Endometrium (tissue), 2 donors: ENCODE data around the gene MMP15.
"Not testable (repeated sequence)": the region's sequence is repeated elsewhere in the genome, so short reads cannot be mapped to it uniquely, and the experiment has no call there.

Experiments
- FAIRE-seq: peaks from 2 replicates; lab custom pipeline; 2012; peaks lifted over from hg19 to GRCh38; lab: Jason Lieb, UNC
- donor health status: control.
- donor health status: control.

Gene MMP15

GRCh38 chr16:58025351-58026138 is at the start of gene MMP15:
Gene MMP15 (plus strand): TSS chr16:58025754. CDS start chr16:58026351, 597 bp downstream.
- no peak for FAIRE-seq

- FAIRE-seq = no peak
These were observed 49.2 kb upstream of the MMP15 start for GRCh38 chr16:57976331-57976796.

GRCh38 chr16:57977418-57978069 is 48.0 kb upstream of the MMP15 start:
- FAIRE-seq = no peak

- not testable (repeated sequence) for FAIRE-seq
These were observed 47.5 kb upstream of the MMP15 start for GRCh38 chr16:57978070-57978465.

- no peak for FAIRE-seq
These were observed 46.5 kb upstream of the MMP15 start for GRCh38 chr16:57979006-57979585.

GRCh38 chr16:57981636-57982035 is 43.9 kb upstream of the MMP15 start:
- no peak for FAIRE-seq

- no peak for FAIRE-seq
These were observed 43.2 kb upstream of the MMP15 start for GRCh38 chr16:57982385-57982784.

- no peak for FAIRE-seq
These were observed 40.9 kb upstream of the MMP15 start for GRCh38 chr16:57984443-57985203.

- no peak for FAIRE-seq
These were observed 40.1 kb upstream of the MMP15 start for GRCh38 chr16:57985204-57986181.

GRCh38 chr16:57986196-57986595 is 39.4 kb upstream of the MMP15 start:
- no peak for FAIRE-seq

GRCh38 chr16:57987441-57988177 is 37.9 kb upstream of the MMP15 start:
- no peak for FAIRE-seq

GRCh38 chr16:57988929-57989328 is 36.6 kb upstream of the MMP15 start:
- FAIRE-seq = no peak

- FAIRE-seq = no peak
These were observed 33.9 kb upstream of the MMP15 start for GRCh38 chr16:57991551-57992059.

GRCh38 chr16:57992084-57992483 is 33.5 kb upstream of the MMP15 start:
- no peak for FAIRE-seq

- no peak for FAIRE-seq
These were observed 32.1 kb upstream of the MMP15 start for GRCh38 chr16:57993438-57993837.

GRCh38 chr16:57993897-57994296 is 31.7 kb upstream of the MMP15 start:
- FAIRE-seq = no peak

GRCh38 chr16:57994361-57994760 is 31.2 kb upstream of the MMP15 start:
- no peak for FAIRE-seq

GRCh38 chr16:57994778-57995177 is 30.8 kb upstream of the MMP15 start:
- FAIRE-seq = no peak

- FAIRE-seq = no peak
These were observed 29.7 kb upstream of the MMP15 start for GRCh38 chr16:57995721-57996405.
